Measurements from ENCODE around the gene SALL4.

- no peak for TF ChIP-seq CTCF (IDR thresholded peaks at IDR 0.05)
- no peak for TF ChIP-seq POLR2A (IDR thresholded peaks at IDR 0.05)
Observed at GRCh38 chr20:51760905-51761546, 41.3 kb downstream of the SALL4 start.

Measured in heart left ventricle (tissue), 13 donors.